Urinary bladder (tissue), 4 donors: ENCODE measurements around the gene ERBB4. TPM values are rescaled to one million over a fixed set of nuclear protein-coding genes. Genes with fewer than 3 reads are reported as not detected.
"Not testable (repeated sequence)": the region's sequence is repeated elsewhere in the genome, so short reads cannot be mapped to it uniquely, and the experiment has no call there.

ENCODE experiments used
- DNase-seq: peaks from one replicate; pipeline ENCODE4 v3.0.0-alpha.2; 2015; ENCODE audit errors: extremely low spot score
- H3K27ac ChIP-seq: one replicate; pipeline ENCODE4 v1.5.1; 2013; ENCODE audit warnings: low read depth, mild to moderate bottlenecking, moderate library complexity
- H3K36me3 ChIP-seq: one replicate; pipeline ENCODE4 v1.6.1; 2013; ENCODE audit warnings: mild to moderate bottlenecking, moderate library complexity; ENCODE audit not compliant: insufficient read depth
- H3K4me1 ChIP-seq: one replicate; pipeline ENCODE4 v1.6.1; 2013; ENCODE audit warnings: mild to moderate bottlenecking, moderate library complexity; ENCODE audit not compliant: insufficient read depth
- H3K4me3 ChIP-seq: one replicate; pipeline ENCODE4 v1.5.1; 2013; ENCODE audit warnings: low read depth, low read length
- WGBS: extraction: QIAGEN DNeasy Blood & Tissue Kit; methylation state at CpG from one replicate; pipeline ENCODE4 v1.1.7; 2013; 5-methylcytosine and 5-hydroxymethylcytosine counted together
- polyA plus RNA-seq: library from polyadenylated mRNA; stranded (reverse); fragments of 200-250 nt; gene quantifications from one replicate; pipeline ENCODE4 v1.2.3, GENCODE V29; 2013
- total RNA-seq: library from RNA; depleted of rRNA; stranded (reverse); fragments of >200 nt; gene quantifications from one replicate; pipeline ENCODE4 v1.2.3, GENCODE V29; 2014
- donor health status: healthy with polysubstance abuse.
- donor health status: healthy.

The ERBB4 gene
- total and polyA plus RNA-seq, 2 donors = 0.13 to 3.2 TPM

DNA sequence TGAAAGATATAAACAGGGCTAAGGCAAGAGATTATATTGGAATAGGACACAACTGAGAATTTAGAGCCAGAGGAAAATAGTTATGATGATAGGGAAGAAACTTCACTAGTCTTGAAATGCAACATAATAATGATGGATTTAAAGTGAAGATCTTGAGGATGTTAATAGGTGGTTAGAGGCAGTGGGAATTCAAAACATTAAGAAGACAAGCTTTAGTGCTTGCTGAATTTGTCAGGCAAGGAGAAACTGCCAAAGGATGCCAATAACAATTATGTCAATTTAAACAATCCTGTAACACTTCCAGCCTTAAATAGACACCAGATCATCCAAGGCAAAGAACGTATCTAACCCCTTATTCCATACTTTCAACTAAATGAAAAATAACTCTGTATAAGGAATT, 330.1 kb downstream of the ERBB4 start:
- Histone ChIP-seq H3K4me3 (no peak overlapping the region), H3K36me3 (no peaks in the 10 kb centered on the region), H3K4me1 (no peaks in the 10 kb centered on the region), H3K27ac (no peak overlapping the region)
- WGBS = 20% methylated on average over 1 of the region's 1 CpG
- DNase-seq = no peak

DNA sequence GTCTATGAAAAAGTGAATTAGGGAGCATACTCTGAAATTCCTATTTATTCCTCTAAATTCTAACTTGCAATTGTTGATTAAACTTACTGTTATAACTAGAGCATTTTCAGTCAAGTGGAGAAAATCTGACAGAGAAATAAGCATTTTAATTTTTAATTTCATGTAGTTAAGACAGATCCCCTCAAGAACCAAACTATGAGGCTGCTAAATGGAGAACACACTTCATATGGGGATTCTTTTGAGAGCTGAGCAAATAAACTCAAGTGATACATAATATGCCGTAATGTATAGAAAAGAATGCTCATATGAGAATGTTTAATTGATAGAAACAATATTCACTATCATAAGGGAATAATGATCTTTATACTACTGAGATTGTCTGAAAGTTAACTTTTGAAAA, 340.8 kb downstream of the ERBB4 start:
- no peaks in the 10 kb centered on the region for H3K4me1 ChIP-seq
- WGBS = 81% methylated on average over 1 of the region's 1 CpG

GRCh38 chr2:212195626-212196025, 343.0 kb downstream of the ERBB4 start:
- Histone ChIP-seq H3K4me3 (no peak overlapping the region), H3K4me1 (no peaks in the 10 kb centered on the region), H3K27ac (no peak overlapping the region), H3K36me3 (no peaks in the 10 kb centered on the region)
- 43% methylated on average over 1 of the region's 1 CpG for WGBS
- DNase-seq = no peak

More for the DNA sequence above, 340.8 kb downstream of the ERBB4 start:
- Histone ChIP-seq H3K4me3 (no peak overlapping the region), H3K27ac (no peak overlapping the region), H3K36me3 (no peaks in the 10 kb centered on the region)
- no peak for DNase-seq

GRCh38 chr2:212194396-212194795, 344.2 kb downstream of the ERBB4 start:
- H3K4me3 ChIP-seq = no peak overlapping the region
- no peak overlapping the region for H3K27ac ChIP-seq
- DNase-seq = no peak
- H3K36me3 ChIP-seq = no peaks in the 10 kb centered on the region
- H3K4me1 ChIP-seq = no peaks in the 10 kb centered on the region

GRCh38 chr2:212193803-212194202, 344.8 kb downstream of the ERBB4 start:
- H3K27ac ChIP-seq = no peak overlapping the region
- H3K36me3 ChIP-seq = no peaks in the 10 kb centered on the region
- no peaks in the 10 kb centered on the region for H3K4me1 ChIP-seq
- no peak for DNase-seq
- 36% methylated on average over 1 of the region's 1 CpG for WGBS
- H3K4me3 ChIP-seq = no peak overlapping the region

DNA sequence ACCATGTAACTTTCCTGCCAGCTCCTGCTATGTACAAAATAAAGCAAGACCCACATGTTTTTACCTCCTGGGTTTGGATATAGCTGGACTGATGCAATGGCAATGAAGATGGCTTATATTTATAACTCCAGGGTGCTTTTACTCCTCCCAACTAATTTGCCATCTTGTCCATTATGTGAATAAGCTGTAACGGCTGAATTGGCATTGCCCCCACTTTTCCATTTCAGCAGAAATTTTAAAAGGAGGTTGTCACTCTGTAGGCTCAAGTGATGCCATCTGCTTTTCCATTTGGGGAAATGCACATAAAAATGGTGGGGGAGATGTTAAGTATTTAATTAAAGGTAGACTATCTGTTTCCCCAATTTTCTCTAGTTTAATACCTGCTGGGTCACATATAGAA, 345.5 kb downstream of the ERBB4 start:
- H3K4me3 ChIP-seq = no peak overlapping the region
- 68% methylated on average over 1 of the region's 1 CpG for WGBS
- no peak overlapping the region for H3K27ac ChIP-seq
- DNase-seq = no peak
- H3K4me1 ChIP-seq = no peaks in the 10 kb centered on the region
- no peaks in the 10 kb centered on the region for H3K36me3 ChIP-seq

- not testable (repeated sequence) for DNase-seq, H3K36me3 ChIP-seq, H3K4me1 ChIP-seq, H3K27ac ChIP-seq, H3K4me3 ChIP-seq
- 82% methylated on average over 8 of the region's 8 CpGs for WGBS
Measured at GRCh38 chr2:212191438-212191837, 347.2 kb downstream of the ERBB4 start.

GRCh38 chr2:212186166-212186565, 352.4 kb downstream of the ERBB4 start:
- 59% methylated on average over 3 of the region's 3 CpGs for WGBS
- no peaks in the 10 kb centered on the region for H3K4me1 ChIP-seq
- H3K4me3 ChIP-seq = no peak overlapping the region
- no peaks in the 10 kb centered on the region for H3K36me3 ChIP-seq
- H3K27ac ChIP-seq = no peak overlapping the region
- DNase-seq = no peak

- 26% methylated on average over 1 of the region's 1 CpG for WGBS
- H3K27ac ChIP-seq = no peak overlapping the region
Measured at GRCh38 chr2:212181646-212182045, 357.0 kb downstream of the ERBB4 start.

DNA sequence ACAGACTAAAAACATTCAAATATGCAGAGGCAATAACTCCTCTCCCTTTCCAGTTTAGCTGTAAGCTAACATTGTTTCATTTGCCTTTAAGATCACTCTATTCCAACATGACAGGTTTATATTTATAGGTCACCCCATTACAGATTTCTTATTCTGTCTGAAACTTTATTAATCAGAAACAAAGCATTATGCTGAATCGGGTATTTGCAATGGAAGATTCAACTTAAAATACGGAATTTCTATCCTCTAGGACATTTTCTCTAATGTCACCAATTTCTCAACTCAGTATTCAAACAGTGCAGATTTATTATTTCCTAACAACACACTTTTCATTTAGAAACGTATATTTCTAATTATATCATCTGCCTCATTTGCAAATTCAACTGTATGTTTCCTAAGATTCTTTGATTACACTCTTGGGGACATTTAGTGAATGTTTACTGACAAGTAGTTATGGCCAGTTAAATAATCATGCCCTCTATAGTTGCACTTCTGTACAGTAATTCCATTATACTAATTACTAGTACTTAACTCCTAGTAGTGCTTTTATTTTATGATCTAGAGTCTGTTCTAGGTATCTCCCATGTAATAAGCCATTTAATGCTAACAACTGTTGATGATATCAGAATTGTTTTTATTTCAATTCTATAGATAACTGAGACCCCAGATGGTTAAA, 358.1 kb downstream of the ERBB4 start:
- 76% methylated on average over 3 of the region's 3 CpGs for WGBS
- no peak for DNase-seq
- Histone ChIP-seq H3K36me3 (no peaks in the 10 kb centered on the region), H3K4me1 (no peaks in the 10 kb centered on the region), H3K27ac (no peak overlapping the region), H3K4me3 (no peak overlapping the region)

More at GRCh38 chr2:212181646-212182045, 357.0 kb downstream of the ERBB4 start:
- H3K4me3 ChIP-seq = no peak overlapping the region
- no peaks in the 10 kb centered on the region for H3K4me1 ChIP-seq
- H3K36me3 ChIP-seq = no peaks in the 10 kb centered on the region
- no peak for DNase-seq

DNA sequence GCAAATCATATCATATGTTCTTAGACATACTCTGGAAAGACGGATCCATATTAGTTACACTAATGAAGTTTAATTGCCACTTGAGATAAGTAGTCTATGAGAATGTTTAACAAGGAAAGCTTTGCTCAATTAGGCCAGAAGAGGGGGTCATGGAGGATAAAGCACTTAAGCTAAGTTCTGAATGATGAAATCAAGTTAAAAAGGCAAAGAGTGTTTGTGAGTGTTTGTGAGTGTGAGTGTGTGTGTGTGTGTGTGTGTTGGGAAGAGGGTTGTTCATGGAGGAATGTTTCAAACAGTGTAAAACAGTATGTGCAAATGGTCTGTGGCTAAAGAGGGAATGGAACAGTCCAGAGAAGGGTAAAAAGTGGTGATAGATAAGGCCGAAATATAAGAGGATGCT, 360.9 kb downstream of the ERBB4 start:
- WGBS = 45% methylated on average over 2 of the region's 2 CpGs
- no peak for DNase-seq
- Histone ChIP-seq H3K4me1 (no peaks in the 10 kb centered on the region), H3K27ac (no peak overlapping the region), H3K36me3 (no peaks in the 10 kb centered on the region), H3K4me3 (no peak overlapping the region)

- Histone ChIP-seq H3K4me1 (no peaks in the 10 kb centered on the region), H3K4me3 (no peak overlapping the region), H3K27ac (no peak overlapping the region), H3K36me3 (no peaks in the 10 kb centered on the region)
- DNase-seq = no peak
- WGBS = 49% methylated on average over 1 of the region's 1 CpG
Measured at GRCh38 chr2:212176151-212176550, 362.5 kb downstream of the ERBB4 start.

- no peak for DNase-seq
- WGBS = 13% methylated on average over 3 of the region's 3 CpGs
- H3K36me3 ChIP-seq = no peaks in the 10 kb centered on the region
- H3K27ac ChIP-seq = no peak overlapping the region
- H3K4me1 ChIP-seq = no peaks in the 10 kb centered on the region
- H3K4me3 ChIP-seq = no peak overlapping the region
Measured at GRCh38 chr2:212173756-212174510, 364.7 kb downstream of the ERBB4 start.

DNA sequence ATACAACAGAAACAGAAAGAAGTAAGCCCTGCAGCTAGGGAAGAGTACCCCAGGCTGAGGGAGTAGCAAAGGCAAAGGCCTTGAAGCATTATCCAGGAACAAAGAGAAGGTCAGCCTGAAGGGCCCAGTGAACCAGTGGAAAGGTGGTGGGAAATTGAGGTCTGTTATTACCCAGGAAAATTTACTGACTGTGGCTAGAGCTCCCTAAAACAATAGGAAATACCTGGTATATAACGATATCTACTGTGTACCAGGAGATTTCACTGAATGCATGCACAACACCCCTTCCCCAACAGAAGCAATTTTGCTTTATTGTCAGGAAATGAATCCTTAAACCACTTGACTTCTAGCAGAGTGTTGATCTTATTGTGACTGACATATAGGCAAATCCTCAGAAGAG, 365.3 kb downstream of the ERBB4 start:
- WGBS = 30% methylated on average over 1 of the region's 1 CpG
- Histone ChIP-seq H3K4me1 (no peaks in the 10 kb centered on the region), H3K4me3 (no peak overlapping the region), H3K36me3 (no peaks in the 10 kb centered on the region), H3K27ac (no peak overlapping the region)
- DNase-seq = no peak
